HG03354 (cell line): ENCODE data around the gene EFNA4.

Experiments
- ATAC-seq: cut with Tn5 transposase; IDR thresholded peaks from one replicate; pipeline ENCODE4 v1.9.1; 2021; ENCODE audit warnings: mild to moderate bottlenecking; ENCODE audit not compliant: unreplicated experiment, poor library complexity, severe bottlenecking

Gene EFNA4

GRCh38 chr1:155050560-155051341 lies 12.8 kb upstream of the EFNA4 start, which contains the start of gene ADAM15:
TSS of gene ADAM15 (plus strand) at chr1:155051316. CDS start at chr1:155051387, 71 bp downstream.
- peak; percentile 65 for ATAC-seq

GRCh38 chr1:155051342-155051776 lies 12.2 kb upstream of the EFNA4 start:
- ATAC-seq: no peak

GRCh38 chr1:155051777-155052398 lies 11.7 kb upstream of the EFNA4 start:
- peak; percentile 26 for ATAC-seq

GRCh38 chr1:155052439-155053395 lies 10.8 kb upstream of the EFNA4 start:
- no peak for ATAC-seq

- ATAC-seq: no peak
Measured at GRCh38 chr1:155053531-155054105, 9.9 kb upstream of the EFNA4 start.

GRCh38 chr1:155057104-155057503 lies 6.4 kb upstream of the EFNA4 start:
- no peak for ATAC-seq

- no peak for ATAC-seq
Measured at GRCh38 chr1:155057788-155058211, 5.7 kb upstream of the EFNA4 start.

GRCh38 chr1:155060736-155061135 lies 2.8 kb upstream of the EFNA4 start:
- ATAC-seq: no peak

GRCh38 chr1:155061381-155062150 lies 2.0 kb upstream of the EFNA4 start:
- peak; percentile 51 for ATAC-seq

GRCh38 chr1:155062151-155062686 lies 1.3 kb upstream of the EFNA4 start:
- ATAC-seq: no peak

- ATAC-seq: no peak
Measured at GRCh38 chr1:155062702-155063411, 683 bp upstream of the EFNA4 start.

GRCh38 chr1:155064111-155064831 lies 731 bp downstream of the EFNA4 start:
- ATAC-seq: no peak

- no peak for ATAC-seq
Measured at GRCh38 chr1:155064832-155065429, 1.4 kb downstream of the EFNA4 start.

GRCh38 chr1:155066777-155067176 lies 3.2 kb downstream of the EFNA4 start:
- ATAC-seq: no peak

- no peak for ATAC-seq
Measured at GRCh38 chr1:155068599-155068998, 5.1 kb downstream of the EFNA4 start.

- ATAC-seq: no peak
Measured at GRCh38 chr1:155069551-155070157, 6.1 kb downstream of the EFNA4 start.

GRCh38 chr1:155070158-155070621 lies 6.7 kb downstream of the EFNA4 start:
- no peak for ATAC-seq
